ENCODE results near the gene ANGPTL4. TPM values are rescaled to one million over a fixed set of nuclear protein-coding genes. Genes with fewer than 3 reads are reported as not detected.
A peak's percentile ranks its signal among the peaks of the same experiment; 100 is the strongest.
"Not testable (repeated sequence)": the region's sequence is repeated elsewhere in the genome, so short reads cannot be mapped to it uniquely, and the experiment has no call there.

ANGPTL4 gene
- total and polyA plus RNA-seq, 2 of the 13 experiments (the other 11 are each of a cell fraction or from before 2014, with no cell fraction given) = 0.80 to 21.7 TPM

DNA sequence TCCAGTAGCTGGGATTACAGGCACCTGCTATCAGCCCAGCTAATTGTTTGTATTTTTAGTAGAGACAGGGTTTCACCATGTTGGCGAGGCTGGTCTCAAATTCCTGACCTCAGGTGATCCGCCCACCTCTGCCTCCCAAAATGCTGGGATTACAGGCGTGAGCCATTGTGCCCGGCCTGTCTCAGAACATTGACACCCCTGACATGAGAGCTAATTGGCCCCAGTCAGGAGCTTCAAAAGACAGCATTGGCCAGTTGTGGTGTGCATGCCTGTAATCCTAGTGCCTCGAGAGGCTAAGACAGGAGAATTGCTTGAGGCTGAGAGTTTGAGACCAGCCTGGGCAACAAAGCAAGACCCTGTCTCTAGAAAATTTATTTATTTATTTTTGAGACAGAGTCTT, 11.1 kb upstream of the ANGPTL4 start:
- H3K4me3 ChIP-seq (replicated peaks in 1 of 3; ENCODE audit: insufficient read depth in 1 of 3, low read depth in 2 of 3, low read length in 3 of 3) = peak overlapping the region in 1 of 3 experiments; percentile 38; a peak in 2 of 6 replicates
- TF ChIP-seq, protein P1, sequence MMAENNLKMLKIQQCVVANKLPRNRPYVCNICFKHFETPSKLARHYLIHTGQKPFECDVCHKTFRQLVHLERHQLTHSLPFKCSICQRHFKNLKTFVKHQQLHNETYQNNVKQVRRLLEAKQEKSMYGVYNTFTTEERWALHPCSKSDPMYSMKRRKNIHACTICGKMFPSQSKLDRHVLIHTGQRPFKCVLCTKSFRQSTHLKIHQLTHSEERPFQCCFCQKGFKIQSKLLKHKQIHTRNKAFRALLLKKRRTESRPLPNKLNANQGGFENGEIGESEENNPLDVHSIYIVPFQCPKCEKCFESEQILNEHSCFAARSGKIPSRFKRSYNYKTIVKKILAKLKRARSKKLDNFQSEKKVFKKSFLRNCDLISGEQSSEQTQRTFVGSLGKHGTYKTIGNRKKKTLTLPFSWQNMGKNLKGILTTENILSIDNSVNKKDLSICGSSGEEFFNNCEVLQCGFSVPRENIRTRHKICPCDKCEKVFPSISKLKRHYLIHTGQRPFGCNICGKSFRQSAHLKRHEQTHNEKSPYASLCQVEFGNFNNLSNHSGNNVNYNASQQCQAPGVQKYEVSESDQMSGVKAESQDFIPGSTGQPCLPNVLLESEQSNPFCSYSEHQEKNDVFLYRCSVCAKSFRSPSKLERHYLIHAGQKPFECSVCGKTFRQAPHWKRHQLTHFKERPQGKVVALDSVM (CRISPR knock-in tag; IDR thresholded peaks at IDR 0.05) = 0 out of 2 replicates have a peak, but pooled peaks have one; percentile 17
- POLR2A ChIA-PET = interaction anchor here (1.0 to 2.4 kb wide), 7 partner anchors 13 to 97 kb away, joined by 3 to 6 read pairs (median 4); partner anchors contain the start of gene RAB11B
- H3K4me1 ChIP-seq (ENCODE audit: insufficient read depth, low read length) = peaks cover 69% of the 10 kb centered on the region
- not testable (repeated sequence) for H3K9me3 ChIP-seq (ENCODE audit: low read length); DNase-seq (ENCODE audit: low spot score); H3K79me2 ChIP-seq (ENCODE audit: insufficient read depth, low read length); H2AFZ ChIP-seq (ENCODE audit: low read length); H4K20me1 ChIP-seq (ENCODE audit: insufficient read depth, low read length); BruUV-seq (replicated peaks); FAIRE-seq; H3K9ac ChIP-seq (ENCODE audit: insufficient read depth, low read depth, low read length); H3K27me3 ChIP-seq (ENCODE audit: control insufficient read depth in 1 of 2, insufficient read depth in 2 of 2, low read length in 2 of 2); ATAC-seq; H3K27ac ChIP-seq (ENCODE audit: extremely low read length, insufficient read depth, low read length); H3K36me3 ChIP-seq (replicated peaks in 1 of 2; ENCODE audit: control insufficient read depth in 1 of 2, insufficient read depth in 2 of 2, low read length in 2 of 2)
- peak overlapping the region; percentile 64 for H3K4me2 ChIP-seq (ENCODE audit: low read depth, low read length)
- intact Hi-C loops (cut with micrococcal nuclease; ENCODE audit: unreplicated experiment) (loop anchor here (10.0 kb wide), 1 partner anchor 92 kb away; the partner anchor contains the start of gene HNRNPM), in situ Hi-C loops (cut with HindIII; ENCODE audit: extremely low pct_ligation_motif_present, low pct_unique_long_range_greater_than_20kb) (loop anchor here (5.0 kb wide), 1 partner anchor 44 kb away; no protein-coding TSS in a partner anchor)
- CTCF ChIA-PET (ENCODE audit: low intra/inter-chr PET ratio, low total read pairs) = interaction anchor here (3.3 to 4.7 kb wide), 2 partner anchors 21 to 44 kb away, joined by 35 to 42 read pairs; no protein-coding TSS in a partner anchor
- no CpG with 5 or more reads among the region's 5 CpGs for WGBS (ENCODE audit: low lambda C conversion rate)

DNA sequence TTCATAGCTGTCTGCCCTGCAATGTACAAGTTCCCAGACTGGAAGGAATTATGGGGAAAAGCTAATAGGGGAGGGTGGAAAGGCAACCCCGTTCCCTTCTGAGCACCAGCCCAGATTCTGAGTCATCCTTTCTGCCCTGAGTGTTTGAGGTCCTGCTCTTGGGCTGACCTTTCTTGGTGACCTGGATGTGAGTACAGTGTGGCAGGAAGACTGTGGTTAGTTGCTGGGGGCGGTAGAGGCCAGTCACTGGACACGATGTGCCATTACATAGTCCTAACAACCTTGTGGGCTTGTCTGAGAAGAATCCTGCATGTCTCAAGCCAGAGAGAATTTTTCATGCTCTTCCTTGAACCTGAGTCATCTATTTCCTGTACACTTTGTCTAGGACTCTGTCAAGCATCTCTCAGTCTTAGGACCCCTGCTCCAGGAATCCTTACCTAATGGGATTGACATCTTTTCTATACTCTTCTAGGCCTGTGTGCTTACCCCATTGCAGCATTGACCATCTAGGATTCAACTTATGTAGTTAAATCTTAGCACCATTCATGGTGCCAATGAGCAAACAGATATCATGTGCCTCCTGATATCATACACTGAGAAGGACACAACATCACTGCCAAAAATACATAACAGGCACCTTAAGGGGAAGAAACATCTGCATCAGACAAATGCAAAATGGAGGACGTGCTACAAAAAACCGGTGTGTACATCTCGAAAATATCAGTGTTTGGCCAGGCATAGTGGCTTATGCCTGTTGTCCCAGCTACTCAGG, 8.1 kb upstream of the ANGPTL4 start:
- no peaks in the 10 kb centered on the region for H3K9me3 ChIP-seq (ENCODE audit: low read length)
- H3K27ac ChIP-seq (ENCODE audit: extremely low read length, insufficient read depth, low read length) = peak overlapping the region; percentile 17
- no TSS peak for BruUV-seq (replicated peaks)
- no peak overlapping the region for H2AFZ ChIP-seq (ENCODE audit: low read length)
- peak overlapping the region; percentile 52 for H3K4me2 ChIP-seq (ENCODE audit: low read depth, low read length)
- H3K79me2 ChIP-seq (ENCODE audit: insufficient read depth, low read length) = no peaks in the 10 kb centered on the region
- H3K9ac ChIP-seq (ENCODE audit: insufficient read depth, low read depth, low read length) = peak overlapping the region; percentile 54
- FAIRE-seq = peak; percentile 88
- peak; percentile 59 for ATAC-seq
- DNase-seq (ENCODE audit: low spot score) = peak; percentile 72
- H3K36me3 ChIP-seq (replicated peaks in 1 of 2; ENCODE audit: control insufficient read depth in 1 of 2, insufficient read depth in 2 of 2, low read length in 2 of 2) = no peaks in the 10 kb centered on the region
- H3K27me3 ChIP-seq (ENCODE audit: control insufficient read depth in 1 of 2, insufficient read depth in 2 of 2, low read length in 2 of 2) = no peaks in the 10 kb centered on the region
- H3K4me1 ChIP-seq (ENCODE audit: insufficient read depth, low read length) = peaks cover 71% of the 10 kb centered on the region
- in situ Hi-C loops (cut with HindIII; ENCODE audit: extremely low pct_ligation_motif_present, low pct_unique_long_range_greater_than_20kb) (no loop called here), intact Hi-C loops (cut with micrococcal nuclease; ENCODE audit: unreplicated experiment) (loop anchor here (1.0 to 10.0 kb wide), 2 partner anchors 18 to 89 kb away; partner anchors contain the start of gene HNRNPM)
- H4K20me1 ChIP-seq (ENCODE audit: insufficient read depth, low read length) = no peaks in the 10 kb centered on the region
- ChIA-PET CTCF (ENCODE audit: low intra/inter-chr PET ratio, low total read pairs) (interaction anchor here (1.2 to 4.7 kb wide), 3 partner anchors 18 to 41 kb away, joined by 3 to 42 read pairs (median 35); no protein-coding TSS in a partner anchor), POLR2A (interaction anchor here (1.0 to 2.7 kb wide), 12 partner anchors 8 to 158 kb away, joined by 3 to 21 read pairs (median 6); partner anchors contain the start of genes ANGPTL4, MARCHF2, NDUFA7 and RAB11B)
- H3K4me3 ChIP-seq (replicated peaks in 1 of 3; ENCODE audit: insufficient read depth in 1 of 3, low read depth in 2 of 3, low read length in 3 of 3) = no peak overlapping the region; a peak in 1 of 6 replicates
- 40% methylated on average over 6 of the region's 6 CpGs for WGBS (ENCODE audit: low lambda C conversion rate)
- TF ChIP-seq KDM4B (CRISPR knock-in tag; IDR thresholded peaks at IDR 0.05) = no peak
- TF ChIP-seq NCOA1 (CRISPR knock-in tag; IDR thresholded peaks at IDR 0.05) = no peak
- TF ChIP-seq HNRNPH1 (optimal IDR thresholded peaks at IDR 0.05; ENCODE audit: low read depth, low read length) = no peak
- TF ChIP-seq, protein P2, sequence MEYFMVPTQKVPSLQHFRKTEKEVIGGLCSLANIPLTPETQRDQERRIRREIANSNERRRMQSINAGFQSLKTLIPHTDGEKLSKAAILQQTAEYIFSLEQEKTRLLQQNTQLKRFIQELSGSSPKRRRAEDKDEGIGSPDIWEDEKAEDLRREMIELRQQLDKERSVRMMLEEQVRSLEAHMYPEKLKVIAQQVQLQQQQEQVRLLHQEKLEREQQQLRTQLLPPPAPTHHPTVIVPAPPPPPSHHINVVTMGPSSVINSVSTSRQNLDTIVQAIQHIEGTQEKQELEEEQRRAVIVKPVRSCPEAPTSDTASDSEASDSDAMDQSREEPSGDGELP (IDR thresholded peaks at IDR 0.05; ENCODE audit: borderline replicate concordance, low read depth) = peak; percentile 37; the same call in 1 of the 2 replicates
- TF ChIP-seq, protein P3, sequence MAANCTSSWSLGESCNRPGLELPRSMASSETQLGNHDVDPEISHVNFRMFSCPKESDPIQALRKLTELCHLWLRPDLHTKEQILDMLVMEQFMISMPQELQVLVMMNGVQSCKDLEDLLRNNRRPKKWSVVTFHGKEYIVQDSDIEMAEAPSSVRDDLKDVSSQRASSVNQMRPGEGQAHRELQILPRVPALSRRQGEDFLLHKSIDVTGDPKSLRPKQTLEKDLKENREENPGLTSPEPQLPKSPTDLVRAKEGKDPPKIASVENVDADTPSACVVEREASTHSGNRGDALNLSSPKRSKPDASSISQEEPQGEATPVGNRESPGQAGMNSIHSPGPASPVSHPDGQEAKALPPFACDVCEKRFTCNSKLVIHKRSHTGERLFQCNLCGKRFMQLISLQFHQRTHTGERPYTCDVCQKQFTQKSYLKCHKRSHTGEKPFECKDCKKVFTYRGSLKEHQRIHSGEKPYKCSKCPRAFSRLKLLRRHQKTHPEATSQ (CRISPR knock-in tag; IDR thresholded peaks at IDR 0.05; ENCODE audit: borderline replicate concordance) = no peak
- TF ChIP-seq, protein P4, sequence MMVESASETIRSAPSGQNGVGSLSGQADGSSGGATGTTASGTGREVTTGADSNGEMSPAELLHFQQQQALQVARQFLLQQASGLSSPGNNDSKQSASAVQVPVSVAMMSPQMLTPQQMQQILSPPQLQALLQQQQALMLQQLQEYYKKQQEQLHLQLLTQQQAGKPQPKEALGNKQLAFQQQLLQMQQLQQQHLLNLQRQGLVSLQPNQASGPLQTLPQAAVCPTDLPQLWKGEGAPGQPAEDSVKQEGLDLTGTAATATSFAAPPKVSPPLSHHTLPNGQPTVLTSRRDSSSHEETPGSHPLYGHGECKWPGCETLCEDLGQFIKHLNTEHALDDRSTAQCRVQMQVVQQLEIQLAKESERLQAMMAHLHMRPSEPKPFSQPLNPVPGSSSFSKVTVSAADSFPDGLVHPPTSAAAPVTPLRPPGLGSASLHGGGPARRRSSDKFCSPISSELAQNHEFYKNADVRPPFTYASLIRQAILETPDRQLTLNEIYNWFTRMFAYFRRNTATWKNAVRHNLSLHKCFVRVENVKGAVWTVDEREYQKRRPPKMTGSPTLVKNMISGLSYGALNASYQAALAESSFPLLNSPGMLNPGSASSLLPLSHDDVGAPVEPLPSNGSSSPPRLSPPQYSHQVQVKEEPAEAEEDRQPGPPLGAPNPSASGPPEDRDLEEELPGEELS (CRISPR knock-in tag; IDR thresholded peaks at IDR 0.05) = peak; percentile 34; the same call in 1 of the 2 replicates
- TF ChIP-seq GATAD1 (CRISPR knock-in tag; IDR thresholded peaks at IDR 0.05) = peak; percentile 52; the same call in 1 of the 2 replicates
